Esophagus muscularis mucosa (tissue), 2 donors: Measurements from ENCODE around the gene CCDC177.

Source experiments
- EP300 ChIP-seq: sonication (generic); formaldehyde crosslinking; IDR thresholded peaks from one replicate; pipeline ENCODE4 v1.6.1; 2017; ENCODE audit warnings: antibody characterized with exemption
- POLR2A ChIP-seq: fragments of 450-650 bp; IDR thresholded peaks from one replicate; pipeline ENCODE4 v1.6.1; 2017; ENCODE audit warnings: antibody characterized with exemption, moderate library complexity, mild to moderate bottlenecking, low read depth

- TF ChIP-seq EP300 (no peak), POLR2A (no peak)
These were observed 20.2 kb upstream of the CCDC177 start for GRCh38 chr14:69594846-69595245.
